IMR-90 (cell line): Measurements from ENCODE around the gene COL4A3. TPM values are rescaled to one million over a fixed set of nuclear protein-coding genes. Genes with fewer than 3 reads are reported as not detected.

Source experiments
- ATAC-seq: fragments of 200-7000 bp; cut with Tn5 transposase; 2 replicates; pipeline ENCODE4 v1.9.1; 2020; ENCODE audit warnings: low read depth, mild to moderate bottlenecking, moderate library complexity
- BruUV-seq: library from RNA; stranded (reverse); fragments of 400-500 nt; replicated peaks from 2 replicates; lab custom pipeline; 2021; lab: Mats Ljungman, UMichigan
- CTCF ChIA-PET: fragments of 300-600 bp; formaldehyde crosslinking; extraction: SDS; loops from one replicate; lab custom pipeline; 2021; ENCODE audit warnings: antibody characterized with exemption; lab: Yijun Ruan, JAX
- POLR2A ChIA-PET: fragments of 300-600 bp; sonication (Branson Sonifier 250); formaldehyde crosslinking; loops from one replicate; lab custom pipeline; 2022; ENCODE audit warnings: antibody characterized with exemption; ENCODE audit not compliant: unreplicated experiment; lab: Charles Lee
- DNase-seq: peaks from one replicate; pipeline ENCODE4 v3.0.0; 2013
- H2AFZ ChIP-seq: replicated peaks from 2 replicates; pipeline ENCODE3; 2013; ENCODE audit warnings: low read length, mild to moderate bottlenecking; ENCODE audit not compliant: poor library complexity
- H2AK5ac ChIP-seq: 2 replicates; pipeline ENCODE4 v1.6.1; 2013; ENCODE audit warnings: low read depth, low read length, inconsistent platforms
- H2AK9ac ChIP-seq: replicated peaks from 2 replicates; pipeline ENCODE3; 2013; ENCODE audit warnings: mild to moderate bottlenecking, low read depth, low read length, moderate library complexity; ENCODE audit not compliant: poor library complexity
- H2BK120ac ChIP-seq: 2 replicates; pipeline ENCODE4 v1.6.1; 2013; ENCODE audit warnings: low read depth, low read length, inconsistent platforms
- H2BK15ac ChIP-seq: 3 replicates; pipeline ENCODE4 v1.6.1; 2013; ENCODE audit warnings: low read depth, low read length, inconsistent platforms
- H2BK20ac ChIP-seq: 2 replicates; pipeline ENCODE4 v1.6.1; 2013; ENCODE audit warnings: low read depth, mild to moderate bottlenecking, inconsistent platforms, low read length, moderate library complexity
- H2BK5ac ChIP-seq: 2 replicates; pipeline ENCODE4 v1.6.1; 2013; ENCODE audit warnings: mild to moderate bottlenecking, low read depth, low read length, inconsistent platforms; ENCODE audit not compliant: poor library complexity, severe bottlenecking
- H3K14ac ChIP-seq: replicated peaks from 2 replicates; pipeline ENCODE4 v1.6.1; 2013; ENCODE audit warnings: low read depth, low read length, inconsistent platforms
- H3K18ac ChIP-seq: 2 replicates; pipeline ENCODE4 v1.6.1; 2013; ENCODE audit warnings: low read depth, low read length, control low read depth
- H3K23ac ChIP-seq: 2 replicates; pipeline ENCODE4 v1.6.1; 2013; ENCODE audit warnings: low read depth, low read length, inconsistent platforms
- H3K27ac ChIP-seq: 2 replicates; pipeline ENCODE4 v1.5.1; 2013; ENCODE audit warnings: mild to moderate bottlenecking, control low read depth, low read length; ENCODE audit not compliant: insufficient read depth
- H3K27me3 ChIP-seq: 2 replicates; pipeline ENCODE4 v1.6.1; 2013; ENCODE audit warnings: low read length; ENCODE audit not compliant: control insufficient read depth, insufficient read depth
- H3K36me3 ChIP-seq: 2 replicates; pipeline ENCODE4 v1.6.1; 2013; ENCODE audit warnings: low read length, mixed read lengths; ENCODE audit not compliant: control insufficient read depth, insufficient read depth
- H3K4ac ChIP-seq: 2 replicates; pipeline ENCODE4 v1.6.1; 2013; ENCODE audit warnings: low read depth, low read length, inconsistent platforms
- H3K4me1 ChIP-seq: 2 replicates; pipeline ENCODE4 v1.6.1; 2013; ENCODE audit warnings: low read length, mixed read lengths; ENCODE audit not compliant: control insufficient read depth, insufficient read depth
- H3K4me2 ChIP-seq: 2 replicates; pipeline ENCODE4 v1.6.1; 2013; ENCODE audit warnings: low read depth, mild to moderate bottlenecking, control low read depth, low read length, moderate library complexity
- H3K4me3 ChIP-seq: 2 replicates; pipeline ENCODE4 v1.5.1; 2013; ENCODE audit warnings: low read depth, mild to moderate bottlenecking, control low read depth, low read length, moderate library complexity; ENCODE audit not compliant: insufficient read depth
- H3K56ac ChIP-seq: 2 replicates; pipeline ENCODE4 v1.6.1; 2013; ENCODE audit warnings: low read length, inconsistent platforms; ENCODE audit not compliant: insufficient read depth; ENCODE audit errors: extremely low read depth
- H3K79me1 ChIP-seq, 2 experiments: 2 replicates each; pipeline ENCODE4 v1.6.1; 2013; ENCODE audit warnings: low read length in 2 of 2, inconsistent platforms in 1 of 2, low read depth in 1 of 2
- H3K9ac ChIP-seq: 2 replicates; pipeline ENCODE4 v1.6.1; 2013; ENCODE audit warnings: low read depth, low read length, control low read depth
- H3K9me1 ChIP-seq: 2 replicates; pipeline ENCODE4 v1.6.1; 2013; ENCODE audit warnings: low read length, inconsistent platforms; ENCODE audit not compliant: insufficient read depth
- H3K9me3 ChIP-seq: 2 replicates; pipeline ENCODE4 v1.6.1; 2013; ENCODE audit warnings: low read length; ENCODE audit not compliant: control insufficient read depth, insufficient read depth
- H4K20me1 ChIP-seq: 2 replicates; pipeline ENCODE4 v1.6.1; 2013; ENCODE audit warnings: low read length, inconsistent platforms; ENCODE audit not compliant: insufficient read depth
- H4K5ac ChIP-seq: 2 replicates; pipeline ENCODE4 v1.6.1; 2013; ENCODE audit warnings: mild to moderate bottlenecking, low read depth, low read length, control low read depth
- H4K8ac ChIP-seq, 2 experiments: 2 replicates each; pipeline ENCODE4 v1.6.1; 2013; ENCODE audit warnings: low read depth in 2 of 2, low read length in 2 of 2, control low read depth in 1 of 2, inconsistent platforms in 1 of 2
- H4K91ac ChIP-seq: 2 replicates; pipeline ENCODE4 v1.6.1; 2013; ENCODE audit warnings: low read depth, low read length, inconsistent platforms; ENCODE audit not compliant: insufficient read depth
- CTCF ChIP-seq: conservative IDR thresholded peaks from 2 replicates; pipeline ENCODE4 v1.5.1; 2012; ENCODE audit warnings: mild to moderate bottlenecking, low read depth, low read length, improper control_type of control experiment
- ELK1 ChIP-seq: fragments of 150-350 bp; IDR thresholded peaks from 2 replicates; pipeline ENCODE4 v1.6.1; 2016; ENCODE audit warnings: low read depth, mild to moderate bottlenecking, low read length, moderate library complexity, borderline replicate concordance
- POLR2A ChIP-seq: IDR thresholded peaks from 2 replicates; pipeline ENCODE4 v1.6.1; 2012; ENCODE audit warnings: mild to moderate bottlenecking, low read depth, low read length
- RFX5 ChIP-seq: IDR thresholded peaks from 2 replicates; pipeline ENCODE4 v1.8.0; 2012; ENCODE audit warnings: low read depth, mild to moderate bottlenecking, low read length, moderate library complexity
- WGBS, 2 experiments: methylation state at CpG; one replicate each; pipeline versions ENCODE4 v1.1.5 to v1.1.7; 2013; ENCODE audit warnings: missing lambda C conversion rate in 2 of 2; ENCODE audit not compliant: insufficient read length in 1 of 2; ENCODE audit errors: extremely low coverage in 2 of 2; 5-methylcytosine and 5-hydroxymethylcytosine counted together
- dilution Hi-C: fragments of 300-500 bp; cut with HindIII; formaldehyde crosslinking; loops from one replicate; pipeline ENCODE4 v1.14.3; 2018; ENCODE audit warnings: low sequenced_read_pairs; ENCODE audit not compliant: unreplicated experiment
- in situ Hi-C: fragments of 300-500 bp; cut with MboI; formaldehyde crosslinking; loops from 3 replicates; pipeline ENCODE4 v1.14.3; 2019; ENCODE audit warnings: low sequenced_read_pairs, inconsistent platforms, mixed read lengths
- intact Hi-C: fragments of 100-400 bp; cut with micrococcal nuclease; formaldehyde crosslinking; loops from 2 replicates; pipeline ENCODE4 v1.10.0; 2022
- polyA plus RNA-seq, 3 experiments: library from polyadenylated mRNA; depleted of rRNA; stranded (reverse); fragments of >200 nt; gene quantifications; 2 replicates each; pipeline ENCODE4 v1.2.3, GENCODE V29; 2012; ENCODE audit warnings: low replicate concordance in 1 of 3
- total RNA-seq: library from RNA; depleted of rRNA; stranded (reverse); fragments of >200 nt; gene quantifications from 2 replicates; pipeline ENCODE4 v1.2.3, GENCODE V29; 2012; rRNA removed

The COL4A3 gene
- total and polyA plus RNA-seq, 2 of the 4 experiments (the other 2 are of a cell fraction): not detected

GRCh38 chr2:227363756-227364155 is 199.3 kb downstream of the COL4A3 start:
- dilution Hi-C loops: no loop called here
- Histone ChIP-seq H3K23ac (no peak overlapping the region), H3K36me3 (peaks cover 4% of the 10 kb centered on the region), H4K5ac (no peak overlapping the region), H2BK120ac (no peak overlapping the region), H2AFZ (no peak overlapping the region), H3K9me1 (peaks cover 4% of the 10 kb centered on the region), H3K4me1 (peaks cover 10% of the 10 kb centered on the region), H3K4ac (no peak overlapping the region), H3K27me3 (no peaks in the 10 kb centered on the region), H2AK9ac (no peak overlapping the region), H4K20me1 (no peaks in the 10 kb centered on the region), H3K18ac (no peak overlapping the region), H3K56ac (no peak overlapping the region), H3K79me1 (no peaks in the 10 kb centered on the region), H2AK5ac (no peak overlapping the region), H3K27ac (no peak overlapping the region), H3K14ac (no peak overlapping the region), H2BK5ac (no peak overlapping the region), H3K4me2 (no peak overlapping the region), H3K9me3 (no peaks in the 10 kb centered on the region), H4K8ac (no peak overlapping the region), H2BK15ac (no peak overlapping the region), H2BK20ac (no peak overlapping the region), H3K4me3 (no peak overlapping the region), H4K91ac (no peak overlapping the region), H3K9ac (no peak overlapping the region)
- CTCF ChIA-PET: no interaction called here
- WGBS, 2 experiments: no CpG with 5 or more reads among the region's 6 CpGs
- POLR2A ChIA-PET: no interaction called here
- intact Hi-C loops: no loop called here
- DNase-seq: no peak
- no TSS peak for BruUV-seq
- ATAC-seq: no peak
- in situ Hi-C loops: no loop called here
- TF ChIP-seq RFX5 (no peak), ELK1 (no peak), POLR2A (no peak), CTCF (0 out of 2 replicates have a peak, but pooled peaks have one; percentile 6)

Other genes starting within 250 kb of the COL4A3 start
- gene COL4A4, start 419 bp upstream of the COL4A3 start, total RNA-seq: 0.28 TPM in 1 of 2 replicates, not detected in the other
- 0.02 TPM in 1 of 2 replicates, not detected in the other for gene COL4A4, start 419 bp upstream of the COL4A3 start, polyA plus RNA-seq (2012; rRNA removed)
- gene MFF, start 160.6 kb downstream of the COL4A3 start, total RNA-seq: 86.4 and 96.4 TPM in 2 replicates
- gene MFF, start 160.6 kb downstream of the COL4A3 start, polyA plus RNA-seq (2012; rRNA removed): 61.0 and 70.1 TPM in 2 replicates
- under 0.01 TPM in 2 replicates for gene TM4SF20, start 214.7 kb downstream of the COL4A3 start, total RNA-seq
- 0.03 and 0.06 TPM in 2 replicates for gene TM4SF20, start 214.7 kb downstream of the COL4A3 start, polyA plus RNA-seq (2012; rRNA removed)
- not detected in 2 replicates for gene SCYGR1, start 223.3 kb downstream of the COL4A3 start, total RNA-seq
- gene SCYGR1, start 223.3 kb downstream of the COL4A3 start, polyA plus RNA-seq (2012; rRNA removed): not detected in 2 replicates